SU-DHL-6 (cell line): ENCODE measurements around the gene BBLN.

ENCODE experiments used
- CTCF ChIP-seq: fragments of 200-600 bp; sonication (generic); IDR thresholded peaks from one replicate; pipeline ENCODE4 v1.5.1; 2017; ENCODE audit warnings: antibody characterized with exemption, mild to moderate bottlenecking, low read length, moderate library complexity; ENCODE audit not compliant: insufficient read depth, poor library complexity, severe bottlenecking
- EZH2phosphoT487 ChIP-seq: fragments of 200-600 bp; sonication (generic), shearing (Covaris generic); conservative IDR thresholded peaks from 2 replicates; pipeline ENCODE4 v1.6.1; 2018; ENCODE audit warnings: mild to moderate bottlenecking, antibody characterized with exemption, low read length, moderate library complexity, mixed read lengths

- TF ChIP-seq CTCF (no peak), EZH2phosphoT487 (no peak)
Measured at GRCh38 chr9:128162215-128163026, 2.4 kb downstream of the BBLN start.
